ENCODE measurements around the gene TBCEL. TPM values are rescaled to one million over a fixed set of nuclear protein-coding genes. Genes with fewer than 3 reads are reported as not detected.

Gene TBCEL
- total RNA-seq, 2 donors from 2014 or later, result 17.1 TPM

DNA sequence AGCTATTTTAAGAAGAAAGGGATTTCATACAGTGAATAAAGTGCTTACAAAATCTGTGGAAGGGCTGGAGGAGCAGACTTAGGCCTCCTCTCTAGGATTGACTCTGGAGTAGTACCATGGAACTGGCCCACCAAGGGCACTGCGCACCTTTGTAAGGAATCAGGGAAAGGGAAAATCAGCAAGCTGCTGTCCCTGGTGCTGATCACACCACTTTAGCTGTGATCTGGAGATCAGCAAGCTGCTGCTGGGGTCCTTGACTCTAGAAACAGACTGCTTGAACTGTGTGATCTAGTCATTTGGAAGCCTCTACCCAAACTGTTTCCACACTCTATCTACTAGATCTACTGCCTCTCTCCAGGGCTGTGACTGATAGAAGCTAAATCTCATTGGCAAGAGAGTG, 58.8 kb downstream of the TBCEL start:
- H3K9me3 ChIP-seq (ENCODE audit: control insufficient read depth, low read length, poor library complexity, severe bottlenecking), result peaks cover 2% of the 10 kb centered on the region
- no peak overlapping the region for H3K4me3 Mint-ChIP-seq
- no peaks in the 10 kb centered on the region for H3K27me3 Mint-ChIP-seq
- DNase-seq, result no peak
- H3K36me3 Mint-ChIP-seq (ENCODE audit: low read depth), result peaks cover 14% of the 10 kb centered on the region
- H3K27ac Mint-ChIP-seq, result no peak overlapping the region
- H3K4me1 Mint-ChIP-seq, result peaks cover 14% of the 10 kb centered on the region
- no peak for ATAC-seq

DNA sequence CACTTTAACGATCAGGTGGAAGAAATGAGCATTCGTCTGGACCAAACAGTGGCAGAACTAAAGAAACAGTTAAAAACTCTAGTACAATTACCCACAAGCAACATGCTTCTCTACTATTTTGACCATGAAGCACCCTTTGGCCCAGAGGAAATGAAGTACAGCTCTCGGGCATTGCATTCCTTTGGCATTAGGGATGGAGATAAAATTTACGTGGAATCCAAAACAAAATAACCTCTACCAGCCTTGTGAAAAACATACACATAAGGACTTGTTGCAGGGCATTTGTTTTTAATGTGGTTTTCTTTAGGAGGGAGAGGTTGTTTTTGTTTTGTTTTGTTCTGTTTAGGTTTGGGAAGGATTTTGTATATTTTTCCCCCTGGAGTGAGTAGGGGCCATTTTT, 63.0 kb downstream of the TBCEL start:
- peaks cover 2% of the 10 kb centered on the region for H3K9me3 ChIP-seq (ENCODE audit: control insufficient read depth, low read length, poor library complexity, severe bottlenecking)
- H3K4me3 Mint-ChIP-seq, result no peak overlapping the region
- H3K4me1 Mint-ChIP-seq, result peaks cover 10% of the 10 kb centered on the region
- no peak for DNase-seq
- no peak overlapping the region for H3K27ac Mint-ChIP-seq
- H3K27me3 Mint-ChIP-seq, result no peaks in the 10 kb centered on the region
- peaks cover 14% of the 10 kb centered on the region for H3K36me3 Mint-ChIP-seq (ENCODE audit: low read depth)
- ATAC-seq, result no peak

DNA sequence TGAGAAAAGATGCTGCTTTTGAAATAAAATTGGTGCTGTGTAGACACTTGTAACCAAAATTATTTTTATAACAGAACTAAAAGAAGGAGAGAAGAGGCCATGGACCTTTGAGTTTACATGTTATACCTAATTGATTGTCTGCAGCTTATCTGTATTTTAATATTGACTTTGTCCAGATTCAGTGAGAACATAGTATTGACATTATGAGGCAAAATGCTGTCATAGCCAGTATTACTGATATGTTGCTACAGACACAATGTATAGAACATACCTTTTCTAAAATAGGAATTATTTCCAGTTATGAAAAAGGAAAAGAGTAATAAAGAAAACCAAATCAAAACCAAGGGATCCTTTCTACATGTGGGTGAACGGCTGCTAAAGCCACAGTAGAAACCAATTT, 65.7 kb downstream of the TBCEL start:
- Mint-ChIP-seq H3K4me3 (no peak overlapping the region), H3K27ac (no peak overlapping the region), H3K4me1 (peaks cover 12% of the 10 kb centered on the region), H3K27me3 (no peaks in the 10 kb centered on the region), H3K36me3 (ENCODE audit: low read depth) (peaks cover 10% of the 10 kb centered on the region)
- DNase-seq (no peak), ATAC-seq (no peak)
- H3K9me3 ChIP-seq (ENCODE audit: control insufficient read depth, low read length, poor library complexity, severe bottlenecking), result no peaks in the 10 kb centered on the region

DNA sequence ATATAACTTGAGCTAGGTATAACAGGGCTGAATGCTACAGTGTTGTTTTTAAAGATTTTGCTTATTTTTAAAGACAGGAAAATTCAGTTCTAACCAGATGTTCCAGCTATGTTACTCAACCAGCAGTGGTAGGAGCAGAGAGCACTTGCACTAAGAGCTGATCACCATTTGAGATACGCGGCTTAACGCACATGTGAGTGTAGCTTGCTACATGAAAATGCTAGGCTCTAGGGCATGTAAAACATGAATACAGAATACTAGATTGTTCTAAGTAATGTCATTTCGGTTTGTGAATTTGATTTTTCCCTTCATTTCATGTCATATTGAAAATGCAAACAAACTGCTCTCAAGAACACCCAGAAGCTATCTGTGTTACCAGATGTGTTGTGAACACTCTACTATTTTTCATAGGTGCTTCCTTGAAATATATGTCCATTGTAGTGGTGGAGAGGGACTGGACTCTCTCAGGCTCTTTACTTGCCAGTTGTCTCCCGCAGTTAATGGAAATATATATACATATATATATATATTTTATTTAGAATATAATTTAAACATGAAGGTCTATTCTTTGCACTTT, 66.3 kb downstream of the TBCEL start:
- ATAC-seq, result no peak
- Mint-ChIP-seq H3K36me3 (ENCODE audit: low read depth) (peaks cover 10% of the 10 kb centered on the region), H3K4me1 (peaks cover 12% of the 10 kb centered on the region), H3K27me3 (no peaks in the 10 kb centered on the region), H3K27ac (no peak overlapping the region), H3K4me3 (no peak overlapping the region)
- H3K9me3 ChIP-seq (ENCODE audit: control insufficient read depth, low read length, poor library complexity, severe bottlenecking), result no peaks in the 10 kb centered on the region
- no peak for DNase-seq

DNA sequence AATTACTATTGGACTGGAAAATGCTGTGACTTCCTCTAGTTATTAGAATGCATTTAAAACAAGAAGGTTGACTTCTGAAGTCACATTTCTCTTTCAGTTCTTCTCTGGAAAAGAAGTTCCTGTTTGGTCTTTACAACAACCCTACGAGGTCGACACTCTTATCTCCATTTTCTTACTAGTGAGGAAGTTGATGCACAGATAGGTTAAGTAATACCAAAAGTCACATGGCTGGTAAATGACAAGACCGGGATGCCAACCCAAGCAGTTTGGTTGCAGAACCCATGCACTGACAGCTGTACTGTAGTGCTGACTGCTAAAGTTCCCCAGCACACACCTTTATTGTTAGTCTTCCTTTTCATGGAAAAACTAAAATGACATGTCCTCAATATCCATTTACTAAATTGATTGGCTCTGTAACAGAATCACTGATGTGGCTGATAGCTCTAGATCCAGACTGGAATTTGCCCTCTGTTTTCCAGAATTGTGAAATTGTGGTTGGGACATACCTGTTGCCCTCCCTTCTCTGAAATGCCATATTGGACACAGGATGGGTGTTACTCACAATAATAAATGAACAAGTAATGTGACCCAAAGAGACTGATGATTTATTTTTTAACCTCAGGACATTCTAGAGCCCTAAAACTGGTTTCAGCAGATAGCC, 67.7 kb downstream of the TBCEL start:
- Mint-ChIP-seq H3K36me3 (ENCODE audit: low read depth) (peaks cover 8% of the 10 kb centered on the region), H3K27ac (peak overlapping the region; percentile 32), H3K4me3 (no peak overlapping the region), H3K4me1 (peaks cover 10% of the 10 kb centered on the region), H3K27me3 (no peaks in the 10 kb centered on the region)
- ATAC-seq, result peak; percentile 52
- no peak for DNase-seq
- no peaks in the 10 kb centered on the region for H3K9me3 ChIP-seq (ENCODE audit: control insufficient read depth, low read length, poor library complexity, severe bottlenecking)

DNA sequence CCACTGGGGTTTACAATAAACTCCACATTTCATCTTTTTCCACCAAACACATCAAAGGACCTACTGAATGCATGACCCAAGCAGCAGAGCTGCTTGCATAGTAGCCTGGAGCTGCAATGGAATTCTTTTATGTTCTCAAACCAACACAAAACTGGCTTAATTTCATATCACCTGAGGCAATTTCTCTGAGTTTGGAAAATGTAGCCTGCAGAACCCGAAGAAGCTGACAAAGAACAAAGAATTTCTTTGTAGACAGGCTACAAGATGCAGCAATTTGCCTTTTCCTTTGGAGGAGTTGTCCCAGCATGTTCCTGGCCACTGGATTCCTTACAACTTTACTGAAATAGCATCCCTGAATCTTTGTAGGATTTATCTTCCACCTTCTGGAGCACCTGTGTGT, 71.7 kb downstream of the TBCEL start:
- ATAC-seq (no peak), DNase-seq (no peak)
- Mint-ChIP-seq H3K4me1 (peaks cover 7% of the 10 kb centered on the region), H3K27ac (no peak overlapping the region), H3K27me3 (no peaks in the 10 kb centered on the region), H3K4me3 (no peak overlapping the region), H3K36me3 (ENCODE audit: low read depth) (no peaks in the 10 kb centered on the region)
- H3K9me3 ChIP-seq (ENCODE audit: control insufficient read depth, low read length, poor library complexity, severe bottlenecking), result no peaks in the 10 kb centered on the region

DNA sequence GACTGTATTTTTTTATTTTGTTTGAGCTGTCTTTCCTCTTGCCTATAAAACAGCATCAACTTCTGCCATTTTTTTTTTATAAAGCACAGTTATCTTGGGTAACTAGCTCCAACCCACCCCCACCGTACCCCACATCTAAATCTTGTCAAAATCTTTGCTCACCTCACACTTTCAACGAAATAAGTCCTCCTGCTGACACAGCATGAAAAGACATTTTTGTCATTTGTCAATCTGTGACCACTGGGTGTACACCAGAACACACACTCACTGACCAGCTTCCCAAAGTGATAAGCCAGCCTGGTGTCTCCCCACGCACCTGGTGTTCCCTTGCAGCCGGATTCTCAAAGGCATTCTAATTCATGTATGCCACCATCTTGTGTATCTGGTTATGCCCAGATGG, 75.5 kb downstream of the TBCEL start:
- H3K9me3 ChIP-seq (ENCODE audit: control insufficient read depth, low read length, poor library complexity, severe bottlenecking), result no peaks in the 10 kb centered on the region
- no peak for ATAC-seq
- Mint-ChIP-seq H3K27ac (no peak overlapping the region), H3K4me3 (no peak overlapping the region), H3K36me3 (ENCODE audit: low read depth) (peaks cover 2% of the 10 kb centered on the region), H3K4me1 (no peaks in the 10 kb centered on the region), H3K27me3 (peaks cover 9% of the 10 kb centered on the region)
- DNase-seq, result no peak

DNA sequence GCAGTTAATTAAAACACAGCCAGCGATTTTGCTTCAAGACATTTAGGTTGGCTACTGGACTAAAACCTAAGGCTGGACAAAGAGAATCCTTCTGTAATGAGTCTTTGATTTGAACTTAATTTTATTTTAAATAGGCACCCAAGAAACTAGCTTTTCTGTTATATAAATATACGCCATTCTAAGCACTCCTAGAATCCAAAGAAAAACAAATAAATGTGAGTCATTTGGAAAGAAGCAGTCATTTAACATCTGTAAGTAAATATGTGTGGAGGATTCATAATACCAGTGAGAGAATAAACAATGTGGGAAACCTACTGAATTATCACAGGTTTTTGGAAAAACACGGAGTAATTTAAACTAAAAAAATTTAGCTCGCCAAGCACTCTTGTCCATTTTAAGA, 76.0 kb downstream of the TBCEL start:
- no peak for ATAC-seq
- peaks cover 14% of the 10 kb centered on the region for H3K27me3 Mint-ChIP-seq

DNA sequence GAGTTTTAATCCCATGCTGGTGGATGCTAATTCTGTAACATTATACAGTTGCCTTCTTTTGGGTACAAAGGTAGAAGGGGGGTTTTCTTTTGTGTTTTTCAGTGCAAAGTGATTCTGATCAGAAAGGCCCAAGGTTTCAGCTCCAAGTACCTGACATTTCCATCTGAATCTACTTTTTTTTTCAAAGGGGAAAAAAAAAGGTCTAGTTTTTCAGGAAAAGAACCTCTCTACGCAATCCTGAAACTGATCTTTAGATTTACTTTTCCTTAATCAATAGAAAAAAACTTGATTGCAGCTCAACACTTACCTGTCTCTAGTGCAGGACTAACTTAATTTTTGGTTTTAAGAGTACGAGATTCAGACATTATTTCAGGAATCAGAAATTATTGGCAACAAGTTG, 77.0 kb downstream of the TBCEL start, which contains the start of gene TECTA:
Gene TECTA (plus strand): TSS at position 301 of the 400 bp plus-strand sequence. CDS start 1,423 bp downstream, outside the sequence.
- H3K4me1 Mint-ChIP-seq, result no peaks in the 10 kb centered on the region
- H3K9me3 ChIP-seq (ENCODE audit: control insufficient read depth, low read length, poor library complexity, severe bottlenecking), result no peaks in the 10 kb centered on the region
- peaks cover 14% of the 10 kb centered on the region for H3K27me3 Mint-ChIP-seq
- H3K4me3 Mint-ChIP-seq, result no peak within 1 kb of the TSS
- peaks cover 4% of the 10 kb centered on the region for H3K36me3 Mint-ChIP-seq (ENCODE audit: low read depth)
- ATAC-seq (no peak), DNase-seq (no peak)
- H3K27ac Mint-ChIP-seq, result no peak within 1 kb of the TSS

More for the DNA sequence above, 76.0 kb downstream of the TBCEL start:
- H3K9me3 ChIP-seq (ENCODE audit: control insufficient read depth, low read length, poor library complexity, severe bottlenecking), result no peaks in the 10 kb centered on the region
- Mint-ChIP-seq H3K4me1 (no peaks in the 10 kb centered on the region), H3K4me3 (no peak overlapping the region), H3K36me3 (ENCODE audit: low read depth) (peaks cover 4% of the 10 kb centered on the region), H3K27ac (no peak overlapping the region)
- DNase-seq, result no peak

DNA sequence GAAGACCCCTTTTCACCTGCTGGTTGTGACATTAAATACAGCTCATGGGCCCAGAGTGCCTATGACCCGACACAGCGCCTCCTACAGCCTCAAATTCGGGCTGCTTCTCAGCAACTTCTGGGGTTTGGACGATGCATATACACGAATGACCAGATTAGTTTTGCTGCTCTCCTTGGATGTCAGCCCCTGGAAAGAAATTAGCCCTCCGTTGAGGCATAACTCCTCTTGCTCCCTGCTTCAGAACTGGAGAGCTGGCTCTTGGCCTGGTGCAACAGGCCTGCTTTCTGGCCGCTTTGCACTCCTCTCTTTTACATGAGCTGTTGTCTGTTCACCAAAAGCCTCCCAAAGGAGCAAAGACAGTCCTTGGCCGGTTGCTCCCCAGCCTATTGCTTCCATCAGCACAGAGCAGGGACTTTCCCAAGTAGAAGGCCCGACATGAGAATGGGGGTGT, 80.4 kb downstream of the TBCEL start:
- Mint-ChIP-seq H3K4me1 (no peaks in the 10 kb centered on the region), H3K27me3 (peaks cover 14% of the 10 kb centered on the region), H3K4me3 (no peak overlapping the region), H3K27ac (no peak overlapping the region), H3K36me3 (ENCODE audit: low read depth) (peaks cover 9% of the 10 kb centered on the region)
- DNase-seq (no peak), ATAC-seq (no peak)
- H3K9me3 ChIP-seq (ENCODE audit: control insufficient read depth, low read length, poor library complexity, severe bottlenecking), result no peaks in the 10 kb centered on the region

DNA sequence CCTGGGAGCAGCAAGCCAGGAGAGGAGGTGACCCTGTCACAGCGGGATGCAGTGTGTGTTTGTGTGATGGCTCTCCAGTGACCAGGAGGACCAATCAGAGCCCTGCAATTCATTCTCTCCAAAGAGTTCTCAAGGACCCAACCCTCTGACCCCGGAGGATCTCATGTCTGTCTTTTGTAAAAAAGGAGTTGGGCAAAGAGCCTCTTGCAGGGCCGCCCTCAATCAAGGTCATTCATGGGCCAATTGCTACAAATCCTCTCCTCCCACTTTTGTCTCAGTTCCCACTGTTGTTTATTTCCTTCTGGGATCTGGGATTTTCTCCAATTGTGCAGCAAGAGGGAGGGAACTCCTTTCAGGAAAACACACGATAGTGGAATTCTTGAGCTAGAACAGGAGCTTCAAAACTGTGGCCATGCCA, 81.2 kb downstream of the TBCEL start:
- H3K27ac Mint-ChIP-seq, result no peak overlapping the region
- H3K27me3 Mint-ChIP-seq, result peaks cover 14% of the 10 kb centered on the region
- no peaks in the 10 kb centered on the region for H3K9me3 ChIP-seq (ENCODE audit: control insufficient read depth, low read length, poor library complexity, severe bottlenecking)
- peaks cover 9% of the 10 kb centered on the region for H3K36me3 Mint-ChIP-seq (ENCODE audit: low read depth)
- no peaks in the 10 kb centered on the region for H3K4me1 Mint-ChIP-seq
- no peak overlapping the region for H3K4me3 Mint-ChIP-seq
- ATAC-seq (no peak), DNase-seq (no peak)

DNA sequence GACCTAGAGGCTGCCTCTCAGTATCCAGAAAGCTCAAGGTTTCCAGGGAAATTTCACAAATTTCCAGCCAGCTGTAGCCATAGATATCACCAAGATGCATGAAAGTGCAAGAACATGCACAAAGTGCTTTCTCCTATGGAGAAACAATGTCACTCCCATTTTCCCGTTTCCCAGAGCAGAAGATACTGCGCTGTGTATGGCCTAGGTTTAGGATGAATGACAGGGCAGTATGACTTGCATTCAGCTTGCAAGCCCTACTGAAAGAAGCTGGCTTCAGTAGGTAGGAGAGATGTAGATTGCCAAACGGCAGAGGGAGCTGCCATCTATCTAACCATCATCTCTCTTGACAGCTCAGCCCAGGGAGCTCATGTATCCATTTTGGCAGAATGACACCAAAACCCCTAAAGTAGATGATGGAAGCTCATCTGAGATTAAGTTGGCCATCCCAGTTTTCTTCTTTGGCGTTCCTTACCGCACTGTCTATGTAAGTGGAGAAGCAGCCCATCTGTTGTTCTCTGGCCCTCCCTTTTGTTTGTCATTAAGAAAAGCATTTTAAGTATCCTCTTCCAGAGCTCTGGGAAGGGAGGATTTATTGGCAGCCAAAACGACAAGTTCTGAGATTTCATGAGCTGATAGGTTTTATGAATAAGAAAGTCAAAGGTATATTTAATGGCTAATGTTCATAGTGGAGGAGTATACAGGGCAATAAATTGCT, 81.7 kb downstream of the TBCEL start:
- no peak for ATAC-seq
- no peaks in the 10 kb centered on the region for H3K9me3 ChIP-seq (ENCODE audit: control insufficient read depth, low read length, poor library complexity, severe bottlenecking)
- no peak overlapping the region for H3K27ac Mint-ChIP-seq
- no peak overlapping the region for H3K4me3 Mint-ChIP-seq
- no peak for DNase-seq
- H3K27me3 Mint-ChIP-seq, result peaks cover 14% of the 10 kb centered on the region
- peaks cover 9% of the 10 kb centered on the region for H3K36me3 Mint-ChIP-seq (ENCODE audit: low read depth)
- no peaks in the 10 kb centered on the region for H3K4me1 Mint-ChIP-seq

DNA sequence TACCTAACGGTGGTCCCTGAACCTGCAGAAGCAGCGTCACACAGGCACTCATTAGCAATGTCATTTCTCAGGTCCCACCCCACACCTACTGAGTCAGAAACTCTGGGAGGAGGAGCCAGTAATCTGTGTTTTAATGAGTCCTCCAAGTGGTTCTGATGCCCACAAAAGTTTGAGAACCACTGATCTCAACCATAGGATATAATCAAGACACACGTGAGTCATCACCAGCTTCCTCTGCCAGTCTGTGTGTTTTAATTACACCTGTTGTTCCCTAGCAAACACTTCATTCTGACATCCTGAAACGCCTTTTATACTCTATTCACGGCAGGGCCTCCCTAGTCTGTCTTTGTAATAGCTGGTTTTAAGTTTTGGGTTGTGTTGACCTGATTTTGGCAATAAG, 82.9 kb downstream of the TBCEL start:
- Mint-ChIP-seq H3K27me3 (peaks cover 14% of the 10 kb centered on the region), H3K27ac (no peak overlapping the region), H3K4me3 (no peak overlapping the region), H3K36me3 (ENCODE audit: low read depth) (peaks cover 9% of the 10 kb centered on the region), H3K4me1 (no peaks in the 10 kb centered on the region)
- ATAC-seq, result no peak
- H3K9me3 ChIP-seq (ENCODE audit: control insufficient read depth, low read length, poor library complexity, severe bottlenecking), result no peaks in the 10 kb centered on the region
- no peak for DNase-seq
